ENCODE data around the gene RNASEH2B.

- no peak for TF ChIP-seq CTCF (conservative IDR thresholded peaks at IDR 0.05 in 1 of 2, IDR thresholded peaks at IDR 0.05 in 1 of 2; ENCODE audit: extremely low read depth in 1 of 2, insufficient read depth in 1 of 2, low read depth in 1 of 2, low read length in 2 of 2)
- TF ChIP-seq EZH2 (IDR thresholded peaks at IDR 0.05; ENCODE audit: borderline replicate concordance, low read length) = no peak
Measured at GRCh38 chr13:50915565-50915964, 6.0 kb downstream of the RNASEH2B start.

Data from mammary epithelial cell (primary cell).